OCI-LY1 (cell line): ENCODE data around the gene C6orf62.

Source experiments
- EZH2 ChIP-seq: fragments of 200-600 bp; sonication (generic), shearing (Covaris generic); IDR thresholded peaks from 2 replicates; pipeline ENCODE4 v1.8.0; 2017; ENCODE audit warnings: borderline replicate concordance, mixed run types, mild to moderate bottlenecking, antibody characterized with exemption, low read length, moderate library complexity, mixed read lengths
- TF ChIP-seq, protein P1 (sequence below): fragments of 200-600 bp; sonication (generic), shearing (Covaris generic); IDR thresholded peaks from 2 replicates; pipeline ENCODE4 v1.5.1; 2017; ENCODE audit warnings: mild to moderate bottlenecking, antibody characterized with exemption, low read length, moderate library complexity, mixed read lengths

DNA sequence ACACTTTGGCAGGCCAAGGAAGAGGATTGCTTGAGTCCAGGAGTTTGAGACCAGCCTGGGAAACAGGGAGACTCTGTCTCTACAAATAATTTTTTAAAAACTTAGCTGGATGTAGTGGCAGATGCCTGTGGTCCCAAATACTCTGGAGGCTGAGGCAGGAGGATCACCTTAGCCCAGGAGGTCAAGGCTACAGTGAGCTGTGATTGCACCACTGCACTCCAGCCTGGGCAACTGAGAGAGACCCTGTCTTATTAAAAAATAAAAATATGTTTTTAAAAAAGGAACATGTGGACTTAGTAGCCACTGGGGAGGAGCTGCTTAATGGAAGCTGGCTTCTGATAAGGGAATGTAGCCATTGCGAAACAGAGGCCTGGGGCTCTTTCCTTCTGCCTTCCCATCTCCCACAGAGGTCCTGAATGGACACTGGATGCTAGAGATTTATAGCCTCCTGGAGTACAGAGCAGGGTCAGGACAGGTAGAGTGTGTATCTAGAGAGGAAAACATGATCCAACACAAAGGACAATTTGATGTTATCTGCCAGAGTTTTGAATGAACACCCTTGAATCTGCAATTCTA lies 34.1 kb upstream of the C6orf62 start:
- TF ChIP-seq, protein P1, sequence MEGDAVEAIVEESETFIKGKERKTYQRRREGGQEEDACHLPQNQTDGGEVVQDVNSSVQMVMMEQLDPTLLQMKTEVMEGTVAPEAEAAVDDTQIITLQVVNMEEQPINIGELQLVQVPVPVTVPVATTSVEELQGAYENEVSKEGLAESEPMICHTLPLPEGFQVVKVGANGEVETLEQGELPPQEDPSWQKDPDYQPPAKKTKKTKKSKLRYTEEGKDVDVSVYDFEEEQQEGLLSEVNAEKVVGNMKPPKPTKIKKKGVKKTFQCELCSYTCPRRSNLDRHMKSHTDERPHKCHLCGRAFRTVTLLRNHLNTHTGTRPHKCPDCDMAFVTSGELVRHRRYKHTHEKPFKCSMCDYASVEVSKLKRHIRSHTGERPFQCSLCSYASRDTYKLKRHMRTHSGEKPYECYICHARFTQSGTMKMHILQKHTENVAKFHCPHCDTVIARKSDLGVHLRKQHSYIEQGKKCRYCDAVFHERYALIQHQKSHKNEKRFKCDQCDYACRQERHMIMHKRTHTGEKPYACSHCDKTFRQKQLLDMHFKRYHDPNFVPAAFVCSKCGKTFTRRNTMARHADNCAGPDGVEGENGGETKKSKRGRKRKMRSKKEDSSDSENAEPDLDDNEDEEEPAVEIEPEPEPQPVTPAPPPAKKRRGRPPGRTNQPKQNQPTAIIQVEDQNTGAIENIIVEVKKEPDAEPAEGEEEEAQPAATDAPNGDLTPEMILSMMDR = no peak
- no peak for TF ChIP-seq EZH2
